HG02588 (cell line): ENCODE measurements around the gene SLC6A6.

ENCODE experiments used
- ATAC-seq: cut with Tn5 transposase; IDR thresholded peaks from one replicate; pipeline ENCODE4 v1.9.1; 2021; ENCODE audit warnings: mild to moderate bottlenecking, moderate library complexity; ENCODE audit not compliant: unreplicated experiment

The SLC6A6 gene

DNA sequence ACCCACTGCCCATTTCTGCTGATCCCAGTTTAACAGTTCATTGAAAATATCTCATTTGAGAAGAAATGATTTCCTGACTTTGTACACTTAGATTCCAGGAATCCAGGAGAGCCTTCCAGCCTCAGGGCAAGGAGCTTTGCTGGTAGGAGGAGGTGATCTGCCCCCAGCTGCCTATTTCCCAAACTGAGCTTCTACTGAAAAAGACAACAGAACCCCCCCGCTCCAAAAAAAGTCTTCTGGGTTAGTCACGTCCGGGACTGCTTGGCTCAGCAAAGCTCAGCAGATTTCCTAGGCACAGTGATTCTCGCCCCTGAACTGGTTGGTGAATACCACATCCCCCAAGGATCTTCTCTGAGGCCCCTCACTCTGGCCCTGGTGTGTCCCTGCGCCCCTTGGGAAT, 13.1 kb downstream of the SLC6A6 start:
- no peak for ATAC-seq

DNA sequence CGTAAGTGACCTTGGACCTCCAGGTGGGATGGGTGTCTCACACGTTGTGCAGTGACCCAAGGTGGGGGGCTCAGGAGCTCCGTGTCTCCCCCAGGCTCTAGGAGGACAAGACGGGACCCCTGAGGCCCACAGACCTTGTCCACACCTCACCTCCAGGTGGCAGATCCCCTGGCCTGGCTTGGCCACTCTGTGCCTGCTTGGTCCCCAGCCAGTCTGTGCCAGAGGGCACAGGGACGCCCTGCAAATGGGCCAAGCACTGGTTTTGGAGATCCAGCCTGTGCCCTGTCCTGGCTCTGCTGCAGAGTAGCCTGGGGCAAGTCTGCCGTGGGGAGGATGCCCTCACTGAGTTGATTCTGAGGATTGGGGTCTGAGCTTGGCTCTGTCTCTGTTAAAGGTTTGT, 14.0 kb downstream of the SLC6A6 start:
- ATAC-seq = no peak

DNA sequence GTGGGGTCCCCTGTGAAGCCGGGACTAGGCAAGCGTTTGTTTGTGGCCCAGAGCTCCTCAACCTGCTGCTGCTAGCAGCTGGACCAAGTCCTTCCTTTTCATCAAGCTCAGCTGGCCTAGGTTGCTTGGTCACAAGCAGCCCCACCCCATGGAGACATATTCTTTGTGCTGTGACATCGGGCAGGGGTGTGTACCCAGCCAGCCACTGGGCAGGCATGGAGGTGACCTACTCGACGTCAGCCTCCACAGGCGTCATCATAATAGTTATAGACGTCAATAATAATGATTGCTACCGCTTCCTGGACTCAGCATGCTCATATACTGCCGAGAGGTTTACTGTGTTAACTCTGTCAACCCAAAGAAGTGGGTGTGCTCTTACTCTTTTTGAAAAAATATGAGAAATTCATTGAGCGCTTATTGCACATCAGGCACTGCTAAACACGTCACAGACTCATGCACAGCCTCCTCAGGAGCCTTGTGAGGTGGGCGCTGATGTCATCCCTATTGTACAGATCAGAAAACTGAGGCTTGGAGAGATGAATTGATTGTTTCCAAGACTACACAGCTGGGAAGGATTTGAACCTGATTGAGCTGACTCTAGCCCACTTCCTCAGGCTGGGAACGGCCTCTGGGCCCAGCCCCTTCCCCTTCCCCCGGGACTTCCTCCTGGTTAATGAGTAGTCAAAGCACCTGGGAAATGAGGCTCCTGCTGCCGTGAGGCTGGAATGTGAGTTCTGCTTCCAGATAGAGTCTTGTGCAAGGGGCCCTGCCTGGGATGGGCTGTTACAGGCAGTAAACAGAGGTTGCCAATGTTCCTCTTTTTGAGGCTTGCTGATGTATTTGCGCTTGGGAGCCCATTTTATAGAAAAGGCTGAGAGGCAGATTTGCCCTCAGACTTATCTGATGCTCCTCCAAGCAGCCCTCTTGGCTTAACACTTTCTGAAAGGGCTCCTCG, 16.2 kb downstream of the SLC6A6 start:
- ATAC-seq = no peak

GRCh38 chr3:14422016-14422963, 19.9 kb downstream of the SLC6A6 start:
- ATAC-seq = no peak

DNA sequence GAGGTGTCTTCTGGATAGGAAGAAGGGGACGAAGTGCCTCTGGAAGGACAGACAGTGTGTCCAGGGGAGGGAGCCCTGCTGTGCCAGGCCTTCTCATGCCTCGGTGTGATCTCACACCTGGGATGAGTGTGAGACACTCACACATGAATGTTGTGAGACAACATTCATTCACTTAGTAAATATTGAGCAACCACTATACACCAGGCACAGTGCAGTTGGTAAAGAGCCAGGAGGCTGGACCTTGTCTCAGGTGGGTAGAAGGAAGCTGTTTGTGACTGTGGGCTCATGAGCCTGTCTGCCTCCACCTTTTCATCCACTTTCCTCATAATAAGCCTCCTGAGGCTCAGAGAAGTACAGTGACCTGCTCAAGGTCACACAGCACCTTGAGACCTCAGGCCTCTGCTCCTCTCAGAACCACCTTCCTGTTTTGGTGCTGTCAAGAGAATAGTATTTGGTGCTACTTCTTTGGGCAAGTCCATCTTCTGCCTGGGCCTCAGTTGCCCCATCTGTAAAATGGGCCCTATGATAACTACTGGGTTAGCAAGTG, 20.9 kb downstream of the SLC6A6 start:
- no peak for ATAC-seq

DNA sequence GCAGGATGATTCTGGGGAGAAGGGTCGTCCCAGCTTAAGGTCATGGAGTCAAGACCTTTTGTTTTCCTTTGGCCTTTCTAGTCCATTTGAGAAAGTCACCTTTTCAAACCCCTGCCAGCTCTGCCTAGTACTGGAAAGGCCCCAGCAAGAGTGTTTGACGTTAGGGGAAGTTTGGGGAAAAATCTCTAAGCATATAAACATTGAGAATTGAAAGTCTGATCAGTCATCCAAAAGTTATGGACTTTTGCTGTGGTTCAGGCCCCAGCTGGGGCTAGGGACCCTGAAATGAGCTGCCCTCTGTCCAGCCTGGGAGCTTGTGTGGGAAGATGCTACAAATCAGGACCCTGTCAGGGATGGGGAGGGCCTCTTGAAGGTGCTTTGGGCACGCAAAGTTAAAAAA, 21.6 kb downstream of the SLC6A6 start:
- no peak for ATAC-seq

DNA sequence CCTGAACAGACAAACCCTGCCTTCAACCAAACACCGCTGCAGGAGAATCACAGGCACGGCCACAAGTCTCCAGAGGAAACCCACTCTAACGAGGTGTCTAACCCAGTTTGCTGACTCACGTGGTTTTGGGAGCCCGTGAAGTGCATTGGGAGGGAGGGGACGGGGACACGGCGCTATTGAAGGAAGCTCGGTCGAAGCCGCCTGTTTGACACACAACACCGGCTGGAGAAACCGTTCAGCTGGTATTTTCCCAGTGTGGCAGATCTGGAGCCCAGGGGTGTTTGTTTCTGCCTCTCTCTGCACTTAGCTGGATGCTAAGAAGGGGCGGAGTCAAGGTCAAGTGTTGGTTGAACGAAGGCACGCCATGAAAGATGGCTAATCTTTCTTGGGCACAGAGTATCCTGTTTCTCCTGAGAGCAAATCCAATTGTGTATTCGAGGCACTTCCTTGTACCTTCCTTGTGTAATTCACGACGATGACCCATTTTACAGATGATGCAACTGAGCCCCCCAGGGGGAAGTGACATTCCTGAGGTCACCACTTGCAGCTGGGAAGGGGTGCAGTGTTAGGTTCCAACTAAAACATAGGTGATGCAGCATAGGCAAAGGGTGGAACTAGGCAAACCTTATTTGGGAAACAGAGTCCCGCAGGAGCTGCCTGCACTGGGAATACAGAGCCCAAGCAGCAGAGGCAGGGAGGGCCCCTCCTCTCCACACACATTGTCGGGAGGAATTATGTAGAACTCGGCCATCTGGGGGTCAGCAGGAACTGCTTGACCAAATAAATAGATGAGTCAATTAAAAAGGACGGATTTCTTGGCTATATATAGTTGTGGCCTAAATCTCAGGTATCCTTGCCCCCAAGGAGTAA, 22.5 kb downstream of the SLC6A6 start:
- ATAC-seq = no peak

- ATAC-seq = peak; percentile 37
Observed at GRCh38 chr3:14425581-14426304, 23.3 kb downstream of the SLC6A6 start.

- no peak for ATAC-seq
Observed at GRCh38 chr3:14426305-14426620, 23.9 kb downstream of the SLC6A6 start.

DNA sequence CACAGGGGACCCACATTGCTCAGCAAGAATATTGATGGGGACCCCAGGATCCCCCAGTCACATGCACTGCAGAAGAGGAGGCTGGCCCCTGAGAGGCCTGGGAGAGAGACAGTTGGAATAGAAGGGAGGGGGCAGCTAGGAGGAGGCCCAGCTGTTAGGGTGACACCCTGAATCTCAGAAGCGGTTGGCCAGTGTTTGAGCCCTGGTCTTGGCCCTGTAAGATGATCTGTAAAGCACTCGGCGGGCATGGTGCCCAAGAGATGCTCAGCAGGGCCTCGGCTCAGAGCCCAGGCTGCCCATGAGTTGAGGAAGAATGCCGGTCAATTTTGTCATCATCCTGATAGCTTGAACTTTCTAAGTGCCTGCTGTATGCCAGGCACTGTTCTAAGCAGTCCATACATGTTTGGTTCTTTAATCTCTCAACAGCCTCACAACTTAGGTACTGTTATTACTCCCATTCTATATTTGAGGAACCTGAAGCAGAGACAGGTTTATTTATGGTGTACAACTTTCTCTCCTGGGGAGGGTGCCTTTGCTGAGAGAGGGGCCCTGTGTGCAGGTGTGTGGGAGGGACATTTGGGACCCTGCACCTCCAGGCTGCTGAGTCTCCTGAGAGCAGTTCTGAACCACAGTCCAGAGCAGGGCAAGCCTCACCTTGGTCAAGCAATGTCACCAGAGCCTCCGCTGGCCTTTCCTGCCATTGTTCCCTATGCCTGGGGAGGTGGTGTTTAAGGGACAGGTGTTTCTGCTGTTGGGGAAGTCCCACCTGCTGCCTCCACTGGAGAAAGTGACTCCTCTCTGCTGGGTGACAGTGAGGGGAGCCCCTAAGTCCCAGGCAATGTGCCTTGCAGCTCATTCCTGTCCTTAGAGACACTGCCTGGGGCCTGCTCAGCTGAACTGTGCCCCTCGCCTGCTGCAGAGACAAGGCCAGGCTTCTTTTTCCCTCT, 26.0 kb downstream of the SLC6A6 start:
- no peak for ATAC-seq

DNA sequence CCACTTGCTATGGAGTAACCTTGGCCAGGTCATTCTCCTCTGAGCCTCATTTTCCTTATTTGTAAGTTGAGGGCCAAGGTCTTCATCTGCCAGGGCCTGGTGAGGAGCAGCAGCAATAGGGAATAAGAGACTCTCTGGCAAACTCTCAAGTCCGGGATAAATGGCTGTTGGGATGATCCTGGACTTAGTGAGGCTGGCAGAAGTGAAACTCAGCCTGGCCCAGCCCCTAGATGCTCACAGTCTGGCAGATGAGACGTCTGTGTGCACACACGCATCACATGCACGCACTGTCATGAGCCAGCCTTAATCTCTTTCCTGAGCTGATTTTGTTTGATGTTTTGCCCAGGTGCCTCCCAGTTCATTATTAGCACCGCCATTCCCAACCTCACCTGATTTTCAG, 26.8 kb downstream of the SLC6A6 start:
- ATAC-seq = no peak

DNA sequence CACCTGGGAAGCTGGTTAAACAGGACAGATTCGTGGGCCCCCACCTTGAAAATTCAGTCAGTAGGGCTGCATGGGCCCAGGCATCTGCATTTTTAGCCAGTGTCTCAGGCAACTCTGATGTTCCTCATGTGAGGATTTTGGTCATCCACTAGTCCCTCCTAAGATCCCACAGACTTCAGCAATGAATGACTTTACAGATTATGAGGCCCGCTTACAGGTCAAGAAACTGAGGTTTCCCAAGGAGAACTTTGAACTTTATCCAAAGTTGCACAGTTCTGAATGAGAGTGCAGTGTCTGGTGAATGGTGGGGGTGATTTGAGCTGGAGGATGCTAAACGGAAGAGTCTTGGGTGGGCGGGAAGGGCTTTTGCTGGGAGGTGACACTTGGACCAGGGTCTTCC, 27.2 kb downstream of the SLC6A6 start:
- ATAC-seq = no peak

DNA sequence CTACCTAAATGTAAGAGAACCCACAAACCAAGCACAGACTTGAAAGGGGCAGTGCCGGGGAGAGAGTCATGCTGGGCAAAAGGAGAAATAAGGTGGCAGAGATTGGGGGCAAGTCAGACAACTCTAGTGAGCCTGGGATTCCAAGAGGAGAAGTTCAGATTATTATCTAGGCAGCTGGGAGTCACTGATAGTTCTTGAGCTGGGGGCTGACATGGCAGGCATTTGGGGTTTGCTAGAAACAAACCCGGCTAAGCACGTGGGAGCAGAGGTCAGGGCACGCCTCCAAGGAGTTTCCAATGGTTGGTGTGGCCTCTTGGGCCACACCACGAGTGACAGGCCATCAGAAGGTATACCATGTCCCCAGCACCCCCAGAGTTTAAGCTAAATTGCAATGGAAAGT, 27.6 kb downstream of the SLC6A6 start:
- ATAC-seq = no peak

DNA sequence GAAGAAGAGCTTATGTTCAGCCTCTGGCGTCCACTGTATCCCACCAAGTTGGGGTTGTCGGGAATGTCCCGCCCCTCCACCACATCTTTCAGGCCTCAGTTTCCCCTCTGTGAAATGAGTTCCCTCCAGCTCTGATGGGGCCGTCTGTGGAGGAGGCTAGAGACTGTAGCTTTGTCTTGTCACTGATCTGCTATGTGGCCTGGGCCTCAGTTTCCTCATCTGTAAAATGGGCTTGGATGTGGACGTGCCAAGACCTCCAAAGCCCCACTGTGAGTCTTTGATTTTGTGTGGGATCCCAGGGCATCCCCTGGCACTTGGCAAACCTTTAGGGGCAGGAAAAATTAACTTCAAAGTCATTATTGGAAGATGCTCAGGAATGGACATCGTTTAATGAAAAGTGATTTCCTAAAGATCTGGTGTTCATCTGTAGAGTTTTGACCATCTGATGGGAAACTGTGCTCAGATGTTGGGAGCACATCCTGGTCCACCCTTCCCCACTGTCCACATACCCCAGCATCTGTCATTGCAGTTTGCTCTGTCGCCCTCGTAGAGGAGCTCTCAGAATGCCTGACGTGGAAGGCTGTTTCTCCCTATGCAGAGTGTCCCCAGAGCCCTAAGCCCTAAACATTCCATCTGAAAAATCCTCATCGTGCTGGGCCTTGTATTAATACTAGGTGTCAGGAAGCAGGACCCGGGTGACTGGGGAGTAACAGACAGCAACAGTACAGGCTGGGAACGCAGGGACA, 28.5 kb downstream of the SLC6A6 start:
- no peak for ATAC-seq

- peak; percentile 27 for ATAC-seq
Observed at GRCh38 chr3:14431452-14431916, 29.1 kb downstream of the SLC6A6 start.

DNA sequence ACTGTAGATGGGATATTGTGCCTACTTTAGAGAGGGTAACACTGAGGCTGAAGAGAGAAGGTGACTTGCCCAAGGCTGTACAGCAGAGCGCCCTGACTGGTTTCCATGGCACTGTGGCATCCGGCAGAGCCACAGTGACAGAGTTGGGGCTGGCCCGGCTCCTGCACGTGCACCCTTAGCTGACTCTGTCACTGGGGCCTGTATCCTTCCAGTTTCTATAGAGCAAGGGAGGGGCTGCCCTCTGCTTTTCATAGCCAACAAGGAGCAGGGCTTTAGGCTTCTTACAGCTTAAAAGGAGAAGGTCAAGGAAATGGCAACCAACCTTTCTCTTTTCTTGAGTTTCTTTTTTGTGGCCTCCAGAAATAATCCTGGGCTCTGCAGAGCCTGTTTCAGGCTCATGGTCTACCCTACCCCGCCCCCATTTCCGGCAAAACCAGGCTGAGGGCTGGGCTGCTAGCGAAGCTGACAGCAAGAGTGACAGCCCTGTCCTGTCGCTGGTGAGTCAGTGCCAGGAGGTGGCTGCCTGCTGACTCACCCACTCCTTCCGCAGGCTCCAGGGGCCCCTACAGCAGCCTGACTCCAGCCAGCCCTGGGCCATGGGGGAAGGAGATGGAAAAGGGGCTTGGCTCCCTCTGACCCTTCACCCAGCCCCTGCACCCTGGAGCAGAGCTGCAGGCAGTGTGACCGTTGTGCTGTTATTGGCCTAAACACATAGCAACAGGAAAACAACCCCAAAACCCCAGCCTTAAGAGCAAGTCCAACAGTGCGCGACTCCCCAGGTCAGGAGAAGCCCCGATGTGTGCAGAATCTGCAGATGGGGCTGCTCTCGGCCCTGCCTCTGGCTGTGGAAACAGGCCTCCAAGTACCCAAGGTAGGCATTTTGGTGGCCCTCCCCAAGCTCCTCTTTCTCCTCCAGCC, 29.8 kb downstream of the SLC6A6 start:
- peak; percentile 79 for ATAC-seq

GRCh38 chr3:14433106-14433505, 30.7 kb downstream of the SLC6A6 start:
- ATAC-seq = no peak
